GM20000 (cell line): Measurements from ENCODE around the gene ATP5MG.
A peak's percentile ranks its signal among the peaks of the same experiment; 100 is the strongest.

Source experiments
- DNase-seq: peaks from one replicate; pipeline ENCODE4 v3.0.0; 2012; ENCODE audit warnings: low spot score
- CTCF ChIP-seq: IDR thresholded peaks from 2 replicates; pipeline ENCODE4 v1.5.1; 2012; ENCODE audit warnings: mild to moderate bottlenecking, control low read depth; ENCODE audit errors: extremely low read depth, missing control alignments

ATP5MG gene

GRCh38 chr11:118437208-118438125 is 36.1 kb downstream of the ATP5MG start:
- peak; percentile 51 for DNase-seq
- TF ChIP-seq CTCF, result no peak

GRCh38 chr11:118438314-118438931 is 37.0 kb downstream of the ATP5MG start:
- TF ChIP-seq CTCF, result no peak
- peak; percentile 68 for DNase-seq

- no peak for TF ChIP-seq CTCF
- no peak for DNase-seq
Measured at GRCh38 chr11:118439646-118440045, 38.2 kb downstream of the ATP5MG start.

GRCh38 chr11:118441770-118442275 is 40.4 kb downstream of the ATP5MG start:
- TF ChIP-seq CTCF, result no peak
- no peak for DNase-seq

GRCh38 chr11:118442301-118442700 is 40.9 kb downstream of the ATP5MG start:
- DNase-seq, result no peak
- no peak for TF ChIP-seq CTCF

GRCh38 chr11:118442908-118443589 is 41.6 kb downstream of the ATP5MG start:
- no peak for DNase-seq
- TF ChIP-seq CTCF, result no peak
